ENCODE measurements around the gene ANGPT4. TPM values are rescaled to one million over a fixed set of nuclear protein-coding genes. Genes with fewer than 3 reads are reported as not detected.

Gene ANGPT4
- total and polyA plus RNA-seq, 2 of the 8 experiments (the other 6 are each of a cell fraction or from before 2014, with no cell fraction given) = 0.07 to 0.33 TPM

GRCh38 chr20:881783-882144 lies 34.4 kb downstream of the ANGPT4 start (continued):
- TF ChIP-seq GABPA (IDR thresholded peaks at IDR 0.05; ENCODE audit: borderline replicate concordance, insufficient read depth, low read length) (no peak), SRF (IDR thresholded peaks at IDR 0.05; ENCODE audit: low read depth, low read length) (no peak), GTF2F1 (IDR thresholded peaks at IDR 0.05; ENCODE audit: borderline replicate concordance, low read depth, low read length) (no peak), EGR1 (IDR thresholded peaks at IDR 0.05; ENCODE audit: borderline replicate concordance, low read depth, low read length) (no peak), TCF12 (IDR thresholded peaks at IDR 0.05; ENCODE audit: low read depth, low read length) (no peak)
